RWPE1 (cell line): ENCODE measurements around the gene AP4E1.
A peak's percentile ranks its signal among the peaks of the same experiment; 100 is the strongest.

Source experiments
- CTCF ChIA-PET: fragments of 350-600 bp; sonication (Branson Sonifier 250); formaldehyde crosslinking; extraction: SDS; loops from one replicate; lab custom pipeline; 2021; lab: Yijun Ruan, JAX
- POLR2A ChIA-PET: fragments of 400-600 bp; formaldehyde crosslinking; extraction: SDS; loops from one replicate; lab custom pipeline; 2020; ENCODE audit warnings: antibody characterized with exemption; ENCODE audit not compliant: low non-redundant PET; lab: Yijun Ruan, JAX
- DNase-seq: peaks from one replicate; pipeline ENCODE4 v3.0.0; 2012; ENCODE audit warnings: low spot score
- H3K27ac ChIP-seq: fragments of 450-650 bp; 2 replicates; pipeline ENCODE4 v1.5.1; 2017
- CTCF ChIP-seq: fragments of 450-650 bp; conservative IDR thresholded peaks from 2 replicates; pipeline ENCODE4 v1.5.1; 2017; ENCODE audit warnings: low read depth, mild to moderate bottlenecking

The AP4E1 gene

GRCh38 chr15:50908209-50909009 lies at the start of gene AP4E1:
Gene AP4E1, plus strand, starts transcription at chr15:50908683. Its CDS starts 96 bp downstream, at chr15:50908779.
- CTCF ChIA-PET = interaction anchor here (0.6 to 1.2 kb wide), 5 partner anchors 9 to 1620 kb away, joined by 3 to 12 read pairs (median 3); no protein-coding TSS in a partner anchor
- TF ChIP-seq CTCF = peak; percentile 96
- POLR2A ChIA-PET = interaction anchor here (0.5 to 0.7 kb wide), 2 partner anchors 12 to 1616 kb away, joined by 5 to 6 read pairs; no protein-coding TSS in a partner anchor
- peak within 1 kb of the TSS; percentile 100 for H3K27ac ChIP-seq
- peak; percentile 67 for DNase-seq

GRCh38 chr15:50860824-50861223 lies 47.7 kb upstream of the AP4E1 start:
- ChIA-PET POLR2A (no interaction called here), CTCF (interaction anchor here (0.5 to 0.6 kb wide), 3 partner anchors 16 to 184 kb away, joined by 3 to 5 read pairs (median 3); no protein-coding TSS in a partner anchor)
- TF ChIP-seq CTCF = no peak
- no peak for DNase-seq
- H3K27ac ChIP-seq = no peak overlapping the region

GRCh38 chr15:50862553-50862952 lies 45.9 kb upstream of the AP4E1 start:
- H3K27ac ChIP-seq = no peak overlapping the region
- POLR2A ChIA-PET = no interaction called here
- CTCF ChIA-PET = interaction anchor here (0.6 to 1.5 kb wide), 3 partner anchors 14 to 141 kb away, joined by 3 to 11 read pairs (median 4); no protein-coding TSS in a partner anchor
- TF ChIP-seq CTCF = no peak
- no peak for DNase-seq

GRCh38 chr15:50864873-50865272 lies 43.6 kb upstream of the AP4E1 start:
- no peak for TF ChIP-seq CTCF
- POLR2A ChIA-PET = no interaction called here
- no peak overlapping the region for H3K27ac ChIP-seq
- CTCF ChIA-PET = interaction anchor here (0.6 to 1.1 kb wide), 3 partner anchors 12 to 27 kb away, joined by 3 to 8 read pairs (median 4); no protein-coding TSS in a partner anchor
- no peak for DNase-seq

GRCh38 chr15:50865515-50866353 lies 42.7 kb upstream of the AP4E1 start:
- ChIA-PET CTCF (no interaction called here), POLR2A (no interaction called here)
- H3K27ac ChIP-seq = no peak overlapping the region
- TF ChIP-seq CTCF = no peak
- DNase-seq = no peak

GRCh38 chr15:50871832-50872231 lies 36.7 kb upstream of the AP4E1 start:
- TF ChIP-seq CTCF = no peak
- no peak overlapping the region for H3K27ac ChIP-seq
- DNase-seq = no peak
- ChIA-PET CTCF (no interaction called here), POLR2A (no interaction called here)
